GM18868 (cell line): ENCODE data around the gene PTCD1.

ENCODE experiments used
- ATAC-seq: cut with Tn5 transposase; IDR thresholded peaks from one replicate; pipeline ENCODE4 v1.9.1; 2021; ENCODE audit warnings: mild to moderate bottlenecking, moderate library complexity; ENCODE audit not compliant: unreplicated experiment

Gene PTCD1

GRCh38 chr7:99409192-99409572, 29.4 kb downstream of the PTCD1 start:
- ATAC-seq, result no peak

DNA sequence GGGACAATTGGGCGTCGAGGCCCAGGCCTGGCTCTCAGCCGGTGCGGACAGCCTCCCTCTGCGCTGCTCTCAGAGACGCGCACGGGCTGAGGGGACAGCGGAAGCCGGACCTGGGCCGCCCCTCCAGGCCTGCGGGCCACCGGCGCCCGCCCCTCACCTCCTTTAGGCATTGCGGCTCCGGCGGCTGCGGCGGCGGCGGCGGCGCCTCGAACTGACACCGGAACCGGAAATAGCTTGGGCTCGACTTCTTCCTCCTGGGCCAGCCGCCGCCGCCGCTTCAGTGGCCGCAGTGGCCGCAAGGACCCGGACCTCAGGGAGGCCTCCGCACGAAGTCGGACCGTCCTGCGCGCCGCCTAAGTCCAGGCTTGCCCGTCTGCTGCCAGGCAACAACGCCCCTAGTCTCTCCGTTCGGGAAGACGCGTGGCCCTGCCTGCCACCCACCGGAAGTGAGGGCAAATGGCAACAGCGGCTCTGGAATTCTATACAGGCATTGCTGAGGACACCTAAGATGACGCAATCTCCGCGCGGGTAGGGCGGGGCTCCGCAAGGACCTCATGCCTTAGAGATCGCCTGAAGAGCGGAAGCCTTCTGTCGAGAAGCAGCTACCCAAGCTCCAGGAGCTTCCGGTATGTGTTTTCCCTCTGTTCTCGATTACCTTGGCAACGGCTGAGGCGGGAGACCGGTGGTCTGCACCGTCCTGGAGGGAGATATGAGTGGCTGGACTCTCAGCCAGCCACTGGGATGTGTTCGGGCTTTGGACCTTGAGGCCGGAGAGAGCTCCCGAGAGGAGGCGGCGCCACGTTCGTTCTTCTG, 30.0 kb downstream of the PTCD1 start, which contains the start of the genes BUD31 and PDAP1:
Gene BUD31 (plus strand): TSS at position 591 of the 813 bp plus-strand sequence. CDS start 2,124 bp downstream, outside the sequence.
Gene PDAP1 (minus strand): TSS at position 219 of the 813 bp plus-strand sequence. CDS start 49 bp downstream, at position 170.
- peak; percentile 81 for ATAC-seq

DNA sequence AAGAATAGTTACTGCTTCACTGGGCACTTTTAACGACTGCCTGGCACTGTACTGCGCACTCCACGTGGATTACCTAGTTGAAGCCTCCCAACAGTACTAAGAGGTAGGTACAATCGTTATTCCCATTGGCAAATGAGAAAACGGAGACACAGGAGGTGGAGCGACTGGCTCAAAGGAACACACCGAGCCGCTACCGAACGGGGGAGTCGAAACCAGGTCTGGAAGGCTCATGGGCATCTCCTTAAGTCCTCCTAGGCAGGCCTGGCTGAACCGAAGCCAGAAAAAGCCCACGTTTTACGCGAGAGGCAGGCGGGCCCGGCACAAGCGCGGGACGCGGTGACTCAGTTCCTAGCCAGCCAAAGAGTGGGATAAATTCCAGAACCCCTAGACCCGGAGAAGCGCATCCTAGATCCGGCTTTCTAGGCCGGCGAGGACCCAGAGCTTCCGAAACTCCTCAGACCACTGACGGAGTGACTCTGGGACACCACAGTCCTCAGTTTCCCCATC, 30.7 kb downstream of the PTCD1 start:
- no peak for ATAC-seq

DNA sequence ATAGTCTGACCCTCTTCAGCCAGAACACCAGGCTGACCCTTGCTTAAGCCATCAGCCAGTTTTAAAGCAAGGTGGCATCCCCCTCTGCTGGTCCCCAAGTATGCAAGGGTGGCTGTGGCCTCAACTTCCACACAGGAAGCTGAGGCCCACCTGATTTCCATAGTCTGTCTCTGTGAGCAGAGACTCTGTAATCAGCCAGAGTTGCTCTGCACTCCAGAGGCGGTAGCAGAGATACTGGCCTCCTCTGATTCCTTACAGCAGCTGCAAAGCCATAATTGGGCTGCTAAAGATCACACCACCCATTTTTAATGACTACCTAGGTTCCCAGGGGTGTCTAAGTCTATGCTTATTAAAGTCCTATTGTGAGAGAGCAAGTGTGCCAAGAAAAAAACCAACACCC, 32.0 kb downstream of the PTCD1 start:
- ATAC-seq, result no peak

- no peak for ATAC-seq
Measured at GRCh38 chr7:99404977-99405320, 33.6 kb downstream of the PTCD1 start.

GRCh38 chr7:99404235-99404976, 34.2 kb downstream of the PTCD1 start:
- no peak for ATAC-seq

DNA sequence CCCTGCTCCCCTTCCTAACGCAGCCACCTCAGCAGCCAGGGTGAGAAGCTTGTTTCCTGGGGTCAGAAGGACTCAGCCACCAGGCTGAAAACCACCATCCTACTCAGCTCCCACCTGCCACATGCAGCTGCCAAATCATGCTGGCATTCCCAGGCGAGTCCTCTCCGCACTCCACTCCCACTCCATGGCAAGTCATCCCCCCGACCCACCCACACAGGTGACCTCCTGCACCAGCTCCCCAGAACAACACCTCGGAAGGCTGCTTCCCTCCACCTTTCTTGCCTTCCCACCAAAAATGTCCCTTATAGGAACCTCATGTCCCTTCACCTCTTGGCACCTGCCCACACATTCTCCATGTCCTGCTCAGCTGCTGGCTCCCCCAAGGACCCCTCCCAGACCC, 34.8 kb downstream of the PTCD1 start:
- no peak for ATAC-seq

- no peak for ATAC-seq
Measured at GRCh38 chr7:99402854-99403253, 35.7 kb downstream of the PTCD1 start.

DNA sequence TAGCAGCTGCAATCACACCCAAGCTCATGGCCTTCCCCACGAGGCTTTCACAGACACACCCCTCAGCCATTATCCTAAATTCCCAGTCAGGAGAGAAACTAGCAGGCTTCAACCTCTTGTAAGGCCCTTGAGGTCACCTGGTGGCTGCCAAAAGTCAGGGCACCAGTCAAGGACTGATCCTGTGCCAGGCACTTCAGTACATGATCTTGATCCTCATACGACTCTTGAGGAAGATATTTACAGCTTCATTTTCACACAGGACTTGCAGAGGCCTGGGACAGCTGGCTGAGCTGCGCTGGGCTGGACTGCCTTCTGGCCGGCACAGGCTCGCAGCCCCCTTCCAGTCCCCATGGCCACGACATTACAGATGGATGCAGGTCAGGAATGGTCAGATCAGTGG, 39.0 kb downstream of the PTCD1 start:
- ATAC-seq, result no peak

DNA sequence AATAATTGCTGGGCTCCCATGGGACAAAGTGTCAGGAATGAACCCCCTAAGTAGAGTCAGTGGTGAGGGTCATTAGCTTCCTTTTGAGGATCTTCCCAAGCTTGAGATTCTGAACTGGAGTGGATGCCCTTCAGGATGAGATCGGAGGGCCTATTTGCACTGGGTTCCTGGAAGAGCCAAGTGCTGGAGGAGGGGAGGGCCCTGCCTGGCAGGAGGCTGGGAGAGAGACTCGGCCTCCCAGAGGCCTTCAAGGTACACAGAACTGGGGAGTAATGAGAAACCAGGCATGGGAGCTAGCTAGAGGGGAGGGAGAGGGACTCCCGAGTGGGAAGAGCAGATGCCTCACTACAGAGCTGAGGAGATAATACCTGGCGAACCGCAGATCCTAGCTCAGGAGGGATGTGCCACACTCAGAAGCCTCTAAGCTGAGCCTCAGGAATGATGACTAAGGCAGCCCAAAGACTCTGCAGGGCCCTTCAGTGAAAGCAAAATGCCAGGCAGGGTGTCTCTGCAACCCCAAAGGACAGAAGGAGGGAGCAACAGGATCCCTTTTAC, 39.6 kb downstream of the PTCD1 start:
- no peak for ATAC-seq

DNA sequence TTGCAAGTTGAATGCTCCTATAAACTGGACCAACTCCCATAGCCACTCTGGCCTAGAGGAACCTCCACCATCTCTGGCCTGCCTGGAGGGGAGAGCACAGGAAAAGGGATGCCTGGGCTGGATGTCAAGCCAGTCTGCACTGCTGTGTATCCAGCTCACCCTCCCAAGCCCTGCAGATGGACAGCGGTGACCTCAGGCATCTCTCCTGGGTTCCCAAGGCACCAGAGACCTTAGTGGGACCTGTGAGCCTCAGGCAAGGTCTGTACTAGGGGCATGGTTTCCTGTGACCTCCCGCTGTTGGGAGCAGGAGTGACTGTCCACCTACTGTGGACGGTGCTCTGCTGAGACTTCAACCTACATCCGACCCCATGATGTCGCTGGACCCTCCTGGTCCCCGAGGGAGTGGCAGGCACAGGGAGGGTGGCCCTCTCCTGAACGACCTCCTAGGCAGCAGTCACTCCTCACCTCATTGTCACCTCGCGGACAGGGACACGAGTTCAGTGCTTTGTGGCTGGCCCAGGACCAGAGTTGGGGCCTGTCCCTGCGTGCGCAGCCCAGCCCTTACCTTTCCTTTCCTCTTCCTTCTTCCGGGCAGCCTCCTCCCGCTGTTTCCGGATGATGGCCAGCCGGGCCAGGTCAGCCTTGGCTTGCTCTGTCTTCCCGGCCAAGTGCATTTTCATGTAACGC, 41.2 kb downstream of the PTCD1 start:
- ATAC-seq, result no peak

GRCh38 chr7:99396418-99397296, 41.9 kb downstream of the PTCD1 start:
- ATAC-seq, result no peak

DNA sequence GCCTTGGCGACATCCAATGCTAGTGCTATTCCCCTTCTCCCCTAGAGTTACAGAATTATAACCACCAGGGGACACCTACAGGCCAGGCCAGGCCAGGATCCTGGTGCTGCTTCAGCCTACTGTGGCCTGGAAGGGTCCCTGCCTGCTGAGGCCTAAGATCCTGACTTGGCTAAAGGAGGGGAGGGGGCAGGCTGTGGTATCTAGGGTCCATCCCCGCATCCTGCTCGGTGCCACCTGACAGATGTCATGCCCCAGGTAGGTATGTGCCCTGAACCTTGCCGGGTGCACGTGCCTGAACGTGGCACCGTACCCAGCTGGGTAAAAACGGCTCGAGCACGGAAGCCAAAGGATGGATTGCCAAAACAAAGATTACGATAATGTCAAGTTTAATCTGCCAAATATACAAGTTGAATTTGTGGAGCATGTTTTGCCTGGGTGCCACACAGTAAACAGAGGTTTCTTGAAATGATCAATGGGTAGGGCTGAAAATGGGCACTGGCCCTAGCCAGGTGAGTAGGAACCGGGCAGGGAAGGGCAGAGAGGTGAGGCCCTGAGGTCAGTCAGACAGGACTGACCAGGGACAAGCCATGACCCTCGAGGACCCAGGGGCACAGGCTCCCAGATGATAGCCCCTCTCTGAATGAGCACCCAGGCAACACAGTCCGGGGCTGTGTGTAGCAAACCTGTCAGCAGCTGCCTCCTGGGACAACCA, 42.8 kb downstream of the PTCD1 start:
- no peak for ATAC-seq

GRCh38 chr7:99394188-99394502, 44.5 kb downstream of the PTCD1 start:
- ATAC-seq, result no peak

DNA sequence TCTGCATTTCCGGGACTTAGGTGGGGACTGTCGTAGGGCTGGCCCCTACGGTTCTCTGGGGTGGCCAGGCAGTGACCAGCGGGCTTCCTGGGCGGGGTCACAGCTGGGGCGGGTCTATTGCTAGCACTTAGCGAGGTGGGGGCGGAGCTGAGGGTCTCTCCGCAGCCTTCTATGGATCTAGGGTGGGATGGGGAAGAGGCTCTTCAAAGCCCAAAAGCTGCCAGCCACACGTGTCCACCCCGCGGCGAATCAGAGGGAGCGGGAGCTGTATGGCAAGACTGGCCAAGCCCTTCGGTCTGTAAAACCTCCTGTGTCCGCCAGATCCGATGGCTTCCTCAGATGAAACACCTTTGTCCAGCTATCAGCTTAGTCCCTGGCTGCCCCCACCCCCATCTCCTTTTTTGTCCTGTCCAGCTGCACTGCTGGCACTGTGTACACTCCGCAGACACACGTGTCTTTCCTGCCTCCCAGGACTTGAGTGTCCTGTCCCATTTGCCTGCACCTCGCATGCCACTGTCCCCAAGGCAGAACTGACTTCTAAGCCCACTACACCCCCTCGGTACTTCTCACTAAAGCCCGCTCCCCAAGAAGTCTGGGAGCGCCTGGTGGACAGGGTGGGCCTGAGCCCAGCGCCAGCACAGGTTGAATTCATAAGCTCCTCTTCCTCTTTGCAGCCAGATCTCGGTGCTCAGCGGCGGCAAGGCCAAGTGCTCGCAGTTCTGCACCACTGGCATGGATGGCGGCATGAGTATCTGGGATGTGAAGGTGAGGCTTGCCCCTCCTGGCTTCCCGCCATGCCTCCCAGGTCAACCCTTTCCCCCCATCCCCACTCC, 45.0 kb downstream of the PTCD1 start:
- no peak for ATAC-seq

- no peak for ATAC-seq
Measured at GRCh38 chr7:99392659-99393354, 45.8 kb downstream of the PTCD1 start.

- no peak for ATAC-seq
Measured at GRCh38 chr7:99392046-99392445, 46.6 kb downstream of the PTCD1 start.

- no peak for ATAC-seq
Measured at GRCh38 chr7:99390941-99391602, 47.5 kb downstream of the PTCD1 start.
